Stimulated activated CD8-positive, alpha-beta memory T cell treated with anti-CD3 and anti-CD28 coated beads, Interleukin-12 subunit alpha, Interleukin-12 subunit beta, amount 100 ng/mL, for 24 hours (primary cell): ENCODE results near the gene MID1.

Experiments used
- DNase-seq: peaks from one replicate; pipeline ENCODE4 v3.0.0-alpha.2; 2020; ENCODE audit errors: extremely low read depth

The MID1 gene

DNA sequence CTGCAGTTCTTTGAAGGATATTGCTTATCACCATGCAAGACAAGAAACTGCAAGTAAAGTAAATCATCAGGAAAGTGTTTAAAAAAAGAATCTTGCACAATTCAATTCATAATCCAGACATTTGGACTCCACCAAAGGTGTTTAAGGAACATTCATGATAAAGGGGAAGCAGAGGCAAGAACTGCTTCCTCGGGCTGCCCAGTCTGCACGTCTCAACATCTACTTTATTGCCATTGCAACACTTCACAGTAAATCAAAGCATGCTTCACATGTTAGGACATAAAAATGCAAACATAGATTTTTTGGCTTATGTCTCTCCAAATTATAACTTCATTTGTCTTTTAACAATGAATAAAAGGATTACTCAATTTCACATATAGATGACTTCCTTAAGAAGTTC is 42.5 kb downstream of the MID1 start:
- DNase-seq, result no peak

DNA sequence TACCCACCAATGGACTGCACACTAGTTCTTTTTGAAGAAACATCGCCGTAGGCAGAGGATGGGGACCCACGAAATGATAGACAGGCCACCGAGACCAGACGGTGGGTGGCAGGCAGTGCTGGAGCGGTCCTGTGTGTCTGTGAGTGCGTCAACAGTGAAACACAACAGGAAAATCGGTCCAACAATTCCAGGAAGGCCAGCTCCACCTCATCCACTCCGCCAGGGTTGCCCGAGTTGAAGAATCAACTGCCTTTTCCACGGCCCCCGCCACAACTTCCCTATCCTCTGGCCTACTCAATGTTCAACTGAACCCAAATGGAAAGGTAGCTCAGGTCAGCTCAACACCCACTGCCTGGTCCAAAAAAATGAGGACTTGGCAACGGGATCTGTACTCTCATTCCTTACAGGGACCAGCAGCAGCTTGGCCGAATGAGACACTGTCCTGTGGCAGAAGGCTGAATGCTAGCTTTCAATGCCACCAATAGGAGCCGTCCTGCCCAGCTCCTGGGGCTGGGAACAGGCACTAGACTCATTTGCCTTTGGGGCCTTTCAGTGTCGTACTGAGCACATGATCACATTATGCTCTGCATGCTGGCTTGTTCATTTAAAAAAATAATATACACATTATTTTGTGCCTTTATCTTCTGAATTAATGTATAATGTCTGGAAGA is 43.5 kb downstream of the MID1 start:
- DNase-seq, result no peak

DNA sequence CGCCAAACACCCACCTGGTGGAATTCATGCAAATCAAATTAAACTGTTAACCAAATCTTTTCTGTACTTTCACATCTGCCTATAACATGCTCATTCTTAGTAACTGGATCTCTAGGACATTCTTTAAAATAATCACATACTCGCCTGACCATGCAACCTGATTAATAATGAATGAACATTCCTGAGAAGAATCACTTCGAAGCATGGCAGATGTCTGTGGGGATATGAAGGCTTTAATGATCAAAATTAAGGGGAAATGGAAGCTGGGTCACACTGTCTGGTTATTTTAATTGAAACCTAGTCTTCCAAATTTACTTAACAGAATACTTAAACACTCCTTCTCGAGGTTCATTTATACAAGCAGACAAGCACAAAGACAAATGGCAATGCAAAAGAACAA is 44.2 kb downstream of the MID1 start:
- DNase-seq, result no peak

DNA sequence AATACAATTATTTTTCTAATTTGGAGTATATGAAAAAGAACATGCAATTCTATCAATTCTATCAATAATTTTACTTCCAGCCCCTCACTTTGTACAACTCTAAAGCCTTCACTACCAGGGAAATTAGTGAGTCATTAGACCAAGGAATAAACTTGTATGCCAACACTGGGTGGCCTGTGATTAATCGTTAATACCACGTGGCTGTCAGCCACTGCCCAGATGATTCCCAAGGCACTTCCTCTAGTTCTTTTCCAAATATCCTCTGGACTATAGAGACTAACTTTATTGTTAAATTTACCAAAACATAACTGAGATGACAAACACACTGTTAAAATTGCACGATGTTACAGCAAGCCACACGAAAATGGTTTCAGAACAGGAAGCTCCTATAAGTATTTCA is 45.7 kb downstream of the MID1 start:
- DNase-seq, result no peak

DNA sequence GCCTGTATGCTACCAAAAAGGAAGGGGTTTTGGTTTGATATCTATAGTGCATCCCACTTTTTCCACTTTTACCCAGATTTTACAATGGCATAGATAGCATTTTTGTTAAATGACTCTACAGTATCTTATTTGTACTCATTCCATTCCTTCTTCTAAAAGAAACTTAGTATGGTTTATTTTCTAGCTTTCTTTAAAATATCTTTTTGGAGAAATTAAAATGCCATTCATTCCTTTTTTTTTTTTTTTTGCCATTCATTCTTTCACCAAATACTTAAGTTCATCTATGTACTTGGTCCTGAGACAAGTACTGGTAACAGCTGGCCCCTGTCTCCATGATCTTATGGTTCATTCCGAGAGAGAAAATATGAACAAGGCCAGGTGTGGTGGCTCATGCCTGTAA is 49.1 kb downstream of the MID1 start:
- DNase-seq, result no peak

DNA sequence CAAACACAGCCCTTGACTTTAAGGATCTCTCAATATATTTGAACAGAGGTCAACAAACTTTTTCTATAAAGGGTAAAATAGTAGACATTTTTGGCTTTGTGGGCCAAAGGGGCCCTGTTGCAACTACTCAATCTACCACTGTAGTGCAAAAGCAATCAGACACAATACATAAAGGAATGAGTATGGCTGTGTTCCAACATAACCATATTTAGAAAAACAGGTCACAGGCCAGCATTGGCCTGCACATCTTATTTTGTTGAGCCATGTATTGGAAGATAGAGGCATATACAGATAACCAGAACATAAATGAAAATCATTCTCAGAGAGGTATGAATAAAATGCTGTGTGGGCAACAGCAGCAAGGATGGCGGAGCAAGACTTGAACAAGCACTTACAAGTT is 49.8 kb downstream of the MID1 start:
- DNase-seq, result no peak

DNA sequence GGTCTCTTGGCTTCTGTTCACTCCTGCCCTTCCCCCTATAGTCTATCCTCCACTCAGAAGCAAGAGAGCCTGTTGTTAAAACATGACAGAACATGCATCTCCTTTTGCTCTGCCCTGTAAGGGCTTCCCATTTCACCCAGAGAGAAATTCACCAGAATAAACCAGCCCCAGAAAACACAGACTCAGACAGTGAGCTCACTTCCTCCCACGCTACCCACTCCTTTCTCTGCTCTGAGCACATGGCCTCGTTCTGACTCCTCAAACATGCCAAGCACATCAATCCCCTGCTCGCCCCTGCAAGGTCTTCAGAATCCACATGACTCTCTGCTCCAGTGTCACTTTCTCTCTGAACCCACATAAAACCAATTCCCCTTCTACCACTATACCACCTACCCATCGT is 50.4 kb downstream of the MID1 start:
- no peak for DNase-seq

DNA sequence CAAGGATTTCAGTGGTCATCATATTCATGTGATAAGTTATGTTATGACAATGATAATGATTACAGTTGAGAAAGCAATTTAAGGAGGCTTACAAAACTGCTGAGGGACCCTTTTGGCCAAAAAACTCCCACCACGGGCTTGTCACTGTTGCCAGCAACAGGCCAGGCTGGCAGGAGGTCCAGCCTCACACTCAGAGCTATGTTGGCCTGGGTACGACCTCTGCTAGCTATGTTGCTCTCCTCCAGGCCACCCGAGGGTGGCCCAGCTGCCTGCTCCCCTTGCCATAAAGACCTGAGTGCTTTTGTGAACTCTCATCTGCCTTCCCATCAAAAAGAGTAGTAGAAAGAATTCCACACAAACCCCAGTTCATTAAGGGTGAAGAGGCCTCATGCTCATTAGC is 52.0 kb downstream of the MID1 start:
- DNase-seq, result no peak

DNA sequence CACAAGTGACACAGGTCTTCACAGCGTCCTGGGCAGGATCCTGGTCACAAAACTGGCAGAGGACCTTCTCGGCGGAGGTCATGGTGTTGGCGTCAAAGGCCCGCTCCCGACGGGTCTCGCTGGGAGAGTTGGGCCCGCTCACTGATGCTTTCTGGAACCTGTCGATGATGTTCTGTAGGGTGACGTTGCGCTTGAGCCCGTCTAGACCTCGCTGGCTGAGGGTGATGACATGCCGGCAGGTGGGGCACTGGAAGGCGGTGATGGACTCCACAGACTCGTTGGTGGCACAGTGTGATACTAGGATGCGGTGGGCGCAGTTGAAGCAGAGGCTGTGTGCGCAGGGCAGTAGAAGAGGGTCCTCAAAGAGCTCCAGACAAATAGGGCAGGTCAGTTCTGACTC is 53.2 kb downstream of the MID1 start:
- DNase-seq, result no peak

DNA sequence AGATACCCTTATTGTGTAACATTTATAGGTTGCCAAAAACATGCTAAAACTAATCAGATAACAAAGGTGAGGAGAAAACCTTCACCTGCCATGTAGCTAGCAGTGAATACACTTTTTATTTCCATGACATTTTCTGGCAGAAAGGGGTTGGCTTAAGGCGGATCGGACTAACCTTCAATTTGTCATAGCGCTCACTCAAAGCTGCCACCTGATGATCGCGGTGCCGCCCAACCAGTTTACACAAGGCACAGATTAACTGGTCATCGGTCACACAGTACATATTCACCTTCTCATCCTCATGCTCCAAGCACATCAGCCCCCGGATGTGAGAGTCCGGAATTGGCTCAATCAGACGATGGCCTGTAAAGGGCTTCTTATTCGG is 53.7 kb downstream of the MID1 start:
- DNase-seq, result no peak

DNA sequence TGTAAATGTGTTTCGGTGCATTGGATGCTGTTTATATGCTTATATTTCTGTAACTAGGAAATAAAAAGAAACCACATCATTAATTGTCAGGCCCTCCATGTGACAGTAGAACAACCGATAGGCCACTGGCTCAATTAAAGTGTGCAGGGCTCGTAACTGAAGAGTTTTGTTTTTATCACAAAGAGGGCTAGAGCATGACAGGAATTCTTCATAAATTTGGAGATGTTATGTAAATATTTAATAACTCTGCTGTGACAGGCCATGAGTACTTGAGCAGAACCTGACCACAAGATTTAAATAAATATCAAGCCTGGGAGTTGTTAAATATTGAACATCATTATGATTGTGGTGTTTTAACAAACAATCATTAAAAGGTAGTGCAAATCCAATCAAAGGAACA is 55.9 kb downstream of the MID1 start:
- DNase-seq, result no peak

DNA sequence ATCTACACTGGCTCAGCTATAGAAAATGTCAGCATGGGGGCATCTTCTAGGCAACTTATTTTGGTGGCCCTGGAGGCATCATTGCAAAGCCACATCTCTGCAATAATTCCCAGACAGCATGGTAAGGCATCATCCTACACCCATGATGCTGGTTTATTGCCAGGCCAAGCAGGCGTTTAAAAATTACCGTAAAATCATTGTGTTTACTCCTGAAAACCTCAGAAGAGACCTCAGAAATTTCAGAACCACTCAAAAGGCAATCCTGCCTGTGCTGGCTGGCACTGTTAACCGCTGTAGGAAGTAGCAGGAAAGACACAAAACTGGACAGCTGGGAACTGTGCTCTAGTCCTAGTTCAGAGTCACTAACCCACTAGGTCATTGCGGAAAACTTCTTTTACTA is 63.2 kb downstream of the MID1 start:
- no peak for DNase-seq

DNA sequence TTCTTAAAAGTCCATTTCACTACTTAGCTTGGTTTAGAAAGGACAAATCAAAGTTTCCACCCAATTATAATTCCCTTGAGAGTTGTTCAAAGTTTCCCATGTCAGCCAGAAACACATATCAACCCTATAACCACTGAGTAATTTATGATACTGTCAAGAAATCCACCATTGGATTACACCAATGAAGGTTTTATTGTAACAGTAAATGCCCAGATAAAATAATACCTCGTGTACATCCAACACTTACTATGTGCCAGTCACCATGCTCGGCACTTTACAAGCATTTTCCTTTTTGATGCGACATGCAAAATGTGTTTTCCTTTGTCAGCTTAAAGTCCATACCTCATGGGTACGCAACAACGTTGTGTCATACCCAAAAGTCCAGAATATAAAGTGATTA is 64.0 kb downstream of the MID1 start:
- no peak for DNase-seq

DNA sequence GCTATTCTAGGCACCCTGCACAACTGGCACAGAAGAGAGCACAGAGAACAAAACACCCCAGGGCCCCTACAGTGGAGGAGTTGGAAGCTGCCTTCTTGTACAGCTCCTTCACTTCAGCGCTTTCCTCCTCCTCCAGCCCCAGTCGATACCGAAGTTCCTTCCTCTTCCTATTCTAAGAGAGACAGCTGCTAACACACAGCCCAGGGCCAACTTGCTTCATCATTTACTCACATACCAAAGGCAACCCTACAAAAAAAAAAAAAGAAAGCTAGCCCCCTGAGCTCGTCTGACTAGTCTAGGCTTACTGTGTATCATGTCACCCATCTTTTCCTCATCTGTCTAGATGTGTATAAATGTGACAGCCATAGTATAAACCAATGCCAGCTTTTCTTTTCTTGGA is 64.5 kb downstream of the MID1 start:
- DNase-seq, result no peak

DNA sequence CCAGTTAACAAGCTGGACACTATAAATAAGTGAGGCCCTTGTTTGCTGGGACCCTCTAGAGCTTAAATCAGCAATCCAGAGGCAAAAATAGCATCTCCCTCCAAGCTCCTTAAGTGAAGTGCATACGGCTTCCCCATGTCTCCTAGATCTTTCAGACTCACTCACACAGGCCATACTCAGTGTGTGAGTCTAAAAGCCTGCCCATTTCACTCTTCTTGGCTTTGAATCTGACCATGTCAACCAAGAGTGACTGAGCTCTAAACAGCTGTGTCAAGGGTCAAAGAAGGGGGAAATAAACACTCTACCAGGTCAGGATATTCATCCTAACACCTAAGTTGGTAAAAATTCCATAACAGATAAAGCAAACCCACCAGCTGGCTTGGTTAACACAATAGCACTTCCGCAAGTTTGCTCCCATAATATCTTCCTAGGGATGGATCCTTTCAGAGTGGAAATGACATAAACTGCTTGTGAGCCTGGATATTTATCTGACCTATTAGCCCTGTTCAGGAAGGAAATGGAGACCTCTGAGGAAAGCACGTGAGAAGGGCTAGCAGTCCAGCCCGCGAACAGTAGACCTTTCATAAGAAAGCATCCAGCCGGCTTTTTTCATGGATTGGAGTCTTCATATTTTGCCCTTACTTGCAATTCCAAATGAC is 65.6 kb downstream of the MID1 start:
- no peak for DNase-seq

DNA sequence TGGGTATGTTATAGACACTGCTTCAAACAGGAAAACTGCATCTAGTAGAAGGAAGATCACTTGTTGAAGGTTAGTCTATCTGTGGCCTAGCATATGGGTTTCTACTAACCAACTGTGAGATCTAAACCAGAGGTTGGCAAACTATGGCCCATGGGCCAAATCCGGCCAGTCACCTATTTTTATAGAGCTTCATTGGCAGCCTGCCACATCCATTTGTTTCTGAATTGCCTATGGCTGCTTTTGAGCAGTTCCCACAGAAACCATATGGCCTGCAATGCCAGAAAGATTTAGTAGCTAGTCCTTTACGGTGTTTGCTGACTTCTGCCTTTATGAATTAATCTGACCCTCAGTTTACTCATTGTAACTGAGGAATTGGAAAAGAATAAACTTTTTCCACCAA is 71.1 kb downstream of the MID1 start:
- no peak for DNase-seq

DNA sequence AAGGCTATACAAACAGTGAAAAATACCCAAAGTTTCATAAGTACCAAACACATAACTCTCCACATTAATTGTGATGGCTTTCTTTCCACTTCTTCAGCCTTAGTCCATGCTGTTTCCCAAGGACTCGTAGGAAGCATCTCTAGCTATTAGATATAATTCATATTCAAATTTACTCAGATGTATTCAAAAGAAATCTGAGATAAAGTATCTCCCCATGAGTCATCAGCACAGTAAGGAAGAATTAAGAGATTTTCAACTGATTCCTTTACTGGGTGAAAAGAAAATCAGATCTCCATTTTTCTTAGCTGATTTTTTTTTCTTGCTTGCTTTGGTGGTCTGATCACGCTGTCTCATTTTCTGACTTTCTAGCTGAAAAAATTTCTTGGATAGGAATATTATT is 71.7 kb downstream of the MID1 start:
- DNase-seq, result no peak

DNA sequence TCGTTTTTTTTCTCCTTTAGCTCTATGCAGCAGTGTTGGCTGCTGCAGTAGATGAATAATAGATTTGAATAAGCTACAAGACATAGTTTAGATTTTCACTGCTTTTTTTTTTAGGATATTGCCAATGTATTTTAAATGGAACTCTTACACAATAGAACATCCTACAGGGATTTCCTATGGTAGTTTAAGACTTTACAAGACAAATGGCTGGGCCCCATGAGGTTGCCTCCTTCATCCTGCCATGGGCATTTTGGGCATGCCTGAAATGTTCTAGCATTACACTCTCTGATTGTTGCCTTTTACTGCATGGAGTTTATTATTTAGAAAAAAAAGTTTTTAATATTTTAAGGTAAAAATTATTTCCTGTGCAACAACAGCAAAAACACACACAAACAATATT is 74.5 kb downstream of the MID1 start:
- DNase-seq, result no peak

DNA sequence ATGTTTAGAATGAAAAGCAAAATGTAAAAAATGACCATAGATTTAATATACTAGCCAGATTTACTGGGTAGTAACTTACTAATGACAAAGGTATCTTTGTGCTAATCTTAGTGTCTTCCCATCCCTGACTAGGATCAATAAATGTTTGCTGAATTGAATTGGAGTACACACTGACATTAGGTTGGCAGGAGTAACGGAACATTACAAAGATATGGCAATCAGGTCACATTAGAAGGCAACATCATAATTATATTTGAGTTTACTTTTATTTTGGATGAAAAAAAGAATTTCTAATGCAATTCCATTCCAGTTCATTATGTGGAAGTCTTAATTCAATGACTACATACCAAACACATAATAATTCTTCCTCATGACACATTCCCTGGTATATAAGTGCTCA is 77.8 kb downstream of the MID1 start:
- DNase-seq, result no peak

DNA sequence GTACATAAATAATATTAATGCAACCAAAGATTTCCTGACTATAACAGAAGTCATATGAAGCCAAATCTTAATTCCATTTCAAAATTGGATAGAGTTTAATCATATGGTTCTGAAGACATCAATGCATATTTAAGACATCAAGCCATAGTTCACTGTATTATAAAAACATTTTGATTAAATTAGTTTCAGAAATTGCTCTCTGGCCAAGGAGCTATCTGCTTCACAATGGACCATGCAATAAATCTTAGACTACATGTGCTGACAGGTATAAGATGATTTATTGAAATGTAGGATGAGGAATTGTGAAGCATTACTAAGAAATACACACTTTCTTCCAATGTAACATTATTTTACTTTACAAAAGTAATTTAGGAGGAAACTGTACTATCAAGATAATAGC is 81.6 kb downstream of the MID1 start:
- DNase-seq, result no peak

DNA sequence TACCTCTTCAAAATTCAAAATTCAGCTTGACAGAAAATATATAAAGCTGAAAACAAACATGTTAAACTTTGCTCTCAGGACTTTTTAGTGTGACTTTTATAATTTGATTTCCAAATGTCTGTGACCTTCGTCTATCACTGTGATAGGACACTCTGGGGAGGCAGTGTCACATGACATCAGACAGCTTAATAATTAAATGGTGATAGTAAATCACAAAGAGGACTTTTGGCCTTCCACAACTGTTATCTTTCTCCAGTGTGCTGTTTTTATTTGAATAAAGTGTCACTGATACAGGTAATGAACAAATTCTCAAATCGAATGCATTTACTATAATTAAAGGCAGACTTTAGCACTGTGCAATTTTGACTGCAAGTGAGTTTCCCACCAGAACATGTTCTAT is 83.1 kb downstream of the MID1 start:
- DNase-seq, result no peak

DNA sequence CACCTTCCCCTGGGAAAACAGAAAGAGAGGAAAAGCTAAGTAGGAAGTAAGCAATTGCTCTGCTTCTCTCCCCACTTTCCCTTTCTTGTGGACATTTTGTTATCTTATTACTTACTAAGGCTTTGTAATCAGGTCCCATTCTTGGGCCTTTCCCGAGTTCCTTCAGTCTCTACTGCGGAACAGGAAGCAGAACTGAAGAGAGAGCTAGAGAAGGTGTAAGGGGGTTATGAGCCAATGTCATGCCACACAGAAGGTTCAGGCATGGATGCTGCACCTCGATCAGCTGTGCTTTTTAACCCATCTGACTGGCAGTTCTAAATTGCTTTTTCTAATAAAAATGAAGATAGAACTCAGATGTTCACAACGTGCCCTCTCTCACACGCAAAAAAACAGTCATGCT is 83.6 kb downstream of the MID1 start:
- no peak for DNase-seq

DNA sequence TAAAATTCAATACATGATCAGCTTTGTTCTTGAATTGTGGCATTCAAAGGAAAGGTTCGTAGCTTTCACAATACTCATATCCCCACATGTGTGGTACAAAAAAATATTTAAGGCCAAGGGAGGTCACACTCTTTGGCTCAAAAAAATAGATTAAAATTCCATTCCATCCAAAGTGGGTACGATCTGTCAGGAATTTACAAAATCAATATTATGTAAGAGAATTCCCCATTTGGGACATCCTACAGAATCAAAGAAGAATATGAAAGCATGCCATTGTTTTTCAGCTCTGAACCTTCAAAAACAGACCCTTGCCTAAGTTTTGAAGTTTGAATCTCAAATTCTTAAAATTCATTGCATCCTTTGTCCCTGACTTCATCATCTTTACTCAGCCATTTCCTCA is 85.8 kb downstream of the MID1 start:
- no peak for DNase-seq

DNA sequence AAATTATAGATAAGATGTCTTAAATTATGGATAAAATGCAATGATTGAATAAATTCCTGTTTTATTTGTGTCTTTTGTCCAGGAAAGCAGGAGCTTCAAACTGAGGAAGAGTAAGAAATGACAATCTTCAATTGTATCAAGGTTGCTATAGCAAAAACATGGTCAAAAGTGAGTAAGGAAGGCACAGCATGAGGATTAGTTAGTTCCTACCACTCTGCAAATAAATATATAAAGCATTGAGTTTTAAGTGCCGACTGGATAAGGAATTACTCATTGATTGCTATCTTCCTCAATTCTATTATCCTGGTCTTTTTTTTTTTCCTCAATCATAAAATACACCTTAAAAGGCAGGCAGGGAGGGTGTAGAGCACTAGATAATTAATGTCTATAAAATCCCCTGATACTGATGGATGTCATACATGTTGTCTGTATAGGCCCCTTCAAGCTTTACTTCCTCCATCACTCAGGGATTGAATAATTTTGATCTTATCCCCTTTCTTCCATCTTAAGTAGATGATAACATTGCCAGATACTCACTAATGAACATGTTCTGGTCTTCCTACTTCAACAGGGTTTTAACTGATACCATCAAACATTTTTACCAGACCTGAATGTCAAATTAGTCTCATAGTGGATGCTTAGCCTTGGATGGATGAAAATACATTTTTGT is 86.6 kb downstream of the MID1 start:
- no peak for DNase-seq
